DND-41 (cell line): ENCODE measurements around the gene MIP.

Experiments
- CTCF ChIP-seq: IDR thresholded peaks from 2 replicates; pipeline ENCODE4 v1.5.1; 2012; ENCODE audit warnings: borderline replicate concordance, low read length, moderate library complexity, mild to moderate bottlenecking; ENCODE audit not compliant: poor library complexity, severe bottlenecking; ENCODE audit errors: extremely low read depth
- EZH2 ChIP-seq: IDR thresholded peaks from 3 replicates; pipeline ENCODE4 v1.6.1; 2012; ENCODE audit warnings: borderline replicate concordance, low read depth, mild to moderate bottlenecking, moderate library complexity, low read length, inconsistent platforms; ENCODE audit not compliant: severe bottlenecking

- TF ChIP-seq CTCF: no peak
- no peak for TF ChIP-seq EZH2
These were observed 3.4 kb upstream of the MIP start for GRCh38 chr12:56457817-56458216.
